OCI-LY1 (cell line): ENCODE data around the gene NME9.

Source experiments
- EZH2 ChIP-seq: fragments of 200-600 bp; sonication (generic), shearing (Covaris generic); IDR thresholded peaks from 2 replicates; pipeline ENCODE4 v1.8.0; 2017; ENCODE audit warnings: borderline replicate concordance, mixed run types, mild to moderate bottlenecking, antibody characterized with exemption, low read length, moderate library complexity, mixed read lengths
- TF ChIP-seq, protein P1 (sequence below): fragments of 200-600 bp; sonication (generic), shearing (Covaris generic); IDR thresholded peaks from 2 replicates; pipeline ENCODE4 v1.5.1; 2017; ENCODE audit warnings: mild to moderate bottlenecking, antibody characterized with exemption, low read length, moderate library complexity, mixed read lengths

DNA sequence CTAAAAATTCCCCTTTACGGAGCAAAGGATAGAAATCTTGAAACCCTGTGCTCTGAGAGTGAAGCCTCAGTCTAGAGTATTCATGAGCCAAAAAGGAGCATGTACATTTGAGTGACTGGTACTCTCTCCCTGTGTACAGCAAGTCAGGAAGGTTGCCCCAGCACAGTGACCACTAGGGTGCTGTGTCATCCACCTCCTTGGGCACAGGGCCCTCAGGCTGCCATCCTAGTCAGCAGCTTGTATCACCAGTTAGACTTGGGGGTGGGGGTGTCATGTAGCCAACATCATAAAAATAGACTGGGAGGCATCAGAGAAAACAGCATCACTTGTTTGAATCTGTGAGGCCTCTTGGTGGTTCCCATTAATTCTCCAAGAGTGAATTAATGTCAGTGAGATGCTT, 12.0 kb downstream of the NME9 start:
- TF ChIP-seq, protein P1, sequence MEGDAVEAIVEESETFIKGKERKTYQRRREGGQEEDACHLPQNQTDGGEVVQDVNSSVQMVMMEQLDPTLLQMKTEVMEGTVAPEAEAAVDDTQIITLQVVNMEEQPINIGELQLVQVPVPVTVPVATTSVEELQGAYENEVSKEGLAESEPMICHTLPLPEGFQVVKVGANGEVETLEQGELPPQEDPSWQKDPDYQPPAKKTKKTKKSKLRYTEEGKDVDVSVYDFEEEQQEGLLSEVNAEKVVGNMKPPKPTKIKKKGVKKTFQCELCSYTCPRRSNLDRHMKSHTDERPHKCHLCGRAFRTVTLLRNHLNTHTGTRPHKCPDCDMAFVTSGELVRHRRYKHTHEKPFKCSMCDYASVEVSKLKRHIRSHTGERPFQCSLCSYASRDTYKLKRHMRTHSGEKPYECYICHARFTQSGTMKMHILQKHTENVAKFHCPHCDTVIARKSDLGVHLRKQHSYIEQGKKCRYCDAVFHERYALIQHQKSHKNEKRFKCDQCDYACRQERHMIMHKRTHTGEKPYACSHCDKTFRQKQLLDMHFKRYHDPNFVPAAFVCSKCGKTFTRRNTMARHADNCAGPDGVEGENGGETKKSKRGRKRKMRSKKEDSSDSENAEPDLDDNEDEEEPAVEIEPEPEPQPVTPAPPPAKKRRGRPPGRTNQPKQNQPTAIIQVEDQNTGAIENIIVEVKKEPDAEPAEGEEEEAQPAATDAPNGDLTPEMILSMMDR = no peak
- no peak for TF ChIP-seq EZH2
